ENCODE data around the gene ZNF423. TPM values are rescaled to one million over a fixed set of nuclear protein-coding genes. Genes with fewer than 3 reads are reported as not detected.
"Not testable (repeated sequence)": the region's sequence is repeated elsewhere in the genome, so short reads cannot be mapped to it uniquely, and the experiment has no call there.

The ZNF423 gene
- polyA plus RNA-seq, 5 donors, result 20.1 to 29.9 (median 23.1) TPM

GRCh38 chr16:49700251-49701064 is 155.5 kb downstream of the ZNF423 start:
- peak; percentile 82 to 84 for DNase-seq

- no peak for DNase-seq
Observed at GRCh38 chr16:49699841-49700175, 156.1 kb downstream of the ZNF423 start.

GRCh38 chr16:49698931-49699840 is 156.7 kb downstream of the ZNF423 start:
- peak in 1 of 2 donors; percentile 61 for DNase-seq

- peak in 1 of 2 donors; percentile 49 for DNase-seq
Observed at GRCh38 chr16:49698453-49698815, 157.5 kb downstream of the ZNF423 start.

GRCh38 chr16:49697631-49698452 is 158.1 kb downstream of the ZNF423 start:
- no peak for DNase-seq

- DNase-seq, result no peak
Observed at GRCh38 chr16:49696414-49697101, 159.4 kb downstream of the ZNF423 start.

GRCh38 chr16:49695782-49696413 is 160.0 kb downstream of the ZNF423 start:
- no peak for DNase-seq

GRCh38 chr16:49693445-49693844 is 162.5 kb downstream of the ZNF423 start:
- no peak for DNase-seq

- DNase-seq, result no peak
Observed at GRCh38 chr16:49690778-49691177, 165.1 kb downstream of the ZNF423 start.

- no peak for DNase-seq
Observed at GRCh38 chr16:49688036-49688697, 167.7 kb downstream of the ZNF423 start.

- no peak for DNase-seq
Observed at GRCh38 chr16:49687476-49688002, 168.4 kb downstream of the ZNF423 start.

GRCh38 chr16:49684696-49685095 is 171.2 kb downstream of the ZNF423 start:
- DNase-seq, result no peak

- no peak for DNase-seq
Observed at GRCh38 chr16:49682577-49683165, 173.2 kb downstream of the ZNF423 start.

GRCh38 chr16:49681217-49681883 is 174.6 kb downstream of the ZNF423 start:
- no peak for DNase-seq

- DNase-seq, result no peak
Observed at GRCh38 chr16:49679095-49679494, 176.8 kb downstream of the ZNF423 start.

- DNase-seq, result not testable (repeated sequence)
Observed at GRCh38 chr16:49677661-49678060, 178.3 kb downstream of the ZNF423 start.

- DNase-seq, result no peak
Observed at GRCh38 chr16:49675413-49675812, 180.5 kb downstream of the ZNF423 start.

GRCh38 chr16:49674990-49675389 is 180.9 kb downstream of the ZNF423 start:
- DNase-seq, result no peak

GRCh38 chr16:49674351-49674851 is 181.5 kb downstream of the ZNF423 start:
- no peak for DNase-seq
